ENCODE data around the gene CCDC6.
"Not testable (repeated sequence)": the region's sequence is repeated elsewhere in the genome, so short reads cannot be mapped to it uniquely, and the experiment has no call there.

The CCDC6 gene

GRCh38 chr10:59894114-59894513 lies 12.2 kb downstream of the CCDC6 start:
- H3K36me3 ChIP-seq (ENCODE audit: control insufficient read depth, insufficient read depth, low read length) = peaks cover 8% of the 10 kb centered on the region
- no peaks in the 10 kb centered on the region for H3K9me3 ChIP-seq (ENCODE audit: control insufficient read depth, low read length)
- 73 to 91% methylated on average over 2 to 3 of the region's 4 CpGs for WGBS, 2 experiments (ENCODE audit: insufficient coverage in 2 of 2)
- H3K27ac ChIP-seq (ENCODE audit: low read depth, low read length, severe bottlenecking) = no peak overlapping the region
- no peak overlapping the region for H3K4me3 ChIP-seq (ENCODE audit: extremely low read depth, insufficient read depth, low read length, poor library complexity, severe bottlenecking)
- H3K4me1 ChIP-seq (ENCODE audit: control insufficient read depth, insufficient read depth, low read length, poor library complexity, severe bottlenecking) = peaks cover 4% of the 10 kb centered on the region

- Histone ChIP-seq H3K36me3 (ENCODE audit: control insufficient read depth, insufficient read depth, low read length) (peaks cover 6% of the 10 kb centered on the region), H3K27ac (ENCODE audit: low read depth, low read length, severe bottlenecking) (no peak overlapping the region), H3K4me3 (ENCODE audit: extremely low read depth, insufficient read depth, low read length, poor library complexity, severe bottlenecking) (no peak overlapping the region), H3K9me3 (ENCODE audit: control insufficient read depth, low read length) (no peaks in the 10 kb centered on the region), H3K4me1 (ENCODE audit: control insufficient read depth, insufficient read depth, low read length, poor library complexity, severe bottlenecking) (peaks cover 4% of the 10 kb centered on the region)
- 100% methylated on average over 2 of the region's 3 CpGs; no CpG with 5 or more reads in 1 of the 2 experiments for WGBS, 2 experiments (ENCODE audit: insufficient coverage in 2 of 2)
Observed at GRCh38 chr10:59892697-59893096, 13.7 kb downstream of the CCDC6 start.

GRCh38 chr10:59891936-59892335 lies 14.4 kb downstream of the CCDC6 start:
- H3K9me3 ChIP-seq (ENCODE audit: control insufficient read depth, low read length) = no peaks in the 10 kb centered on the region
- H3K4me1 ChIP-seq (ENCODE audit: control insufficient read depth, insufficient read depth, low read length, poor library complexity, severe bottlenecking) = peaks cover 4% of the 10 kb centered on the region
- 85 to 98% methylated on average over 3 to 4 of the region's 4 CpGs for WGBS, 2 experiments (ENCODE audit: insufficient coverage in 2 of 2)
- H3K4me3 ChIP-seq (ENCODE audit: extremely low read depth, insufficient read depth, low read length, poor library complexity, severe bottlenecking) = no peak overlapping the region
- H3K27ac ChIP-seq (ENCODE audit: low read depth, low read length, severe bottlenecking) = no peak overlapping the region
- peaks cover 4% of the 10 kb centered on the region for H3K36me3 ChIP-seq (ENCODE audit: control insufficient read depth, insufficient read depth, low read length)

GRCh38 chr10:59891349-59891748 lies 15.0 kb downstream of the CCDC6 start:
- Histone ChIP-seq H3K9me3 (ENCODE audit: control insufficient read depth, low read length) (no peaks in the 10 kb centered on the region), H3K4me3 (ENCODE audit: extremely low read depth, insufficient read depth, low read length, poor library complexity, severe bottlenecking) (no peak overlapping the region), H3K27ac (ENCODE audit: low read depth, low read length, severe bottlenecking) (no peak overlapping the region), H3K36me3 (ENCODE audit: control insufficient read depth, insufficient read depth, low read length) (peaks cover 4% of the 10 kb centered on the region), H3K4me1 (ENCODE audit: control insufficient read depth, insufficient read depth, low read length, poor library complexity, severe bottlenecking) (peaks cover 4% of the 10 kb centered on the region)
- 92 to 100% methylated on average over 2 of the region's 3 CpGs for WGBS, 2 experiments (ENCODE audit: insufficient coverage in 2 of 2)

GRCh38 chr10:59888781-59889435 lies 17.4 kb downstream of the CCDC6 start:
- H3K4me3 ChIP-seq (ENCODE audit: extremely low read depth, insufficient read depth, low read length, poor library complexity, severe bottlenecking) = no peak overlapping the region
- no peaks in the 10 kb centered on the region for H3K4me1 ChIP-seq (ENCODE audit: control insufficient read depth, insufficient read depth, low read length, poor library complexity, severe bottlenecking)
- H3K9me3 ChIP-seq (ENCODE audit: control insufficient read depth, low read length) = no peaks in the 10 kb centered on the region
- H3K36me3 ChIP-seq (ENCODE audit: control insufficient read depth, insufficient read depth, low read length) = peaks cover 4% of the 10 kb centered on the region
- WGBS, 2 experiments (ENCODE audit: insufficient coverage in 2 of 2) = 88 to 93% methylated on average over 3 to 4 of the region's 4 CpGs
- no peak overlapping the region for H3K27ac ChIP-seq (ENCODE audit: low read depth, low read length, severe bottlenecking)

- peaks cover 4% of the 10 kb centered on the region for H3K36me3 ChIP-seq (ENCODE audit: control insufficient read depth, insufficient read depth, low read length)
- no peak overlapping the region for H3K27ac ChIP-seq (ENCODE audit: low read depth, low read length, severe bottlenecking)
- H3K9me3 ChIP-seq (ENCODE audit: control insufficient read depth, low read length) = no peaks in the 10 kb centered on the region
- H3K4me3 ChIP-seq (ENCODE audit: extremely low read depth, insufficient read depth, low read length, poor library complexity, severe bottlenecking) = no peak overlapping the region
- H3K4me1 ChIP-seq (ENCODE audit: control insufficient read depth, insufficient read depth, low read length, poor library complexity, severe bottlenecking) = no peaks in the 10 kb centered on the region
- 93 to 98% methylated on average over 6 of the region's 6 CpGs for WGBS, 2 experiments (ENCODE audit: insufficient coverage in 2 of 2)
Observed at GRCh38 chr10:59887972-59888640, 18.2 kb downstream of the CCDC6 start.

- Histone ChIP-seq H3K9me3 (ENCODE audit: control insufficient read depth, low read length) (no peaks in the 10 kb centered on the region), H3K27ac (ENCODE audit: low read depth, low read length, severe bottlenecking) (no peak overlapping the region), H3K4me3 (ENCODE audit: extremely low read depth, insufficient read depth, low read length, poor library complexity, severe bottlenecking) (no peak overlapping the region), H3K4me1 (ENCODE audit: control insufficient read depth, insufficient read depth, low read length, poor library complexity, severe bottlenecking) (no peaks in the 10 kb centered on the region), H3K36me3 (ENCODE audit: control insufficient read depth, insufficient read depth, low read length) (peaks cover 4% of the 10 kb centered on the region)
- WGBS, 2 experiments (ENCODE audit: insufficient coverage in 2 of 2) = 86 to 100% methylated on average over 1 to 2 of the region's 5 CpGs
Observed at GRCh38 chr10:59887006-59887405, 19.4 kb downstream of the CCDC6 start.

GRCh38 chr10:59885430-59886134 lies 20.8 kb downstream of the CCDC6 start:
- WGBS, 2 experiments (ENCODE audit: insufficient coverage in 2 of 2) = 63 to 82% methylated on average over 3 to 4 of the region's 8 CpGs
- Histone ChIP-seq H3K36me3 (ENCODE audit: control insufficient read depth, insufficient read depth, low read length) (no peaks in the 10 kb centered on the region), H3K4me1 (ENCODE audit: control insufficient read depth, insufficient read depth, low read length, poor library complexity, severe bottlenecking) (no peaks in the 10 kb centered on the region), H3K9me3 (ENCODE audit: control insufficient read depth, low read length) (no peaks in the 10 kb centered on the region), H3K4me3 (ENCODE audit: extremely low read depth, insufficient read depth, low read length, poor library complexity, severe bottlenecking) (no peak overlapping the region), H3K27ac (ENCODE audit: low read depth, low read length, severe bottlenecking) (no peak overlapping the region)

GRCh38 chr10:59884893-59885292 lies 21.5 kb downstream of the CCDC6 start:
- no CpG with 5 or more reads among the region's 8 CpGs for WGBS, 2 experiments (ENCODE audit: insufficient coverage in 2 of 2)
- not testable (repeated sequence) for H3K4me1 ChIP-seq (ENCODE audit: control insufficient read depth, insufficient read depth, low read length, poor library complexity, severe bottlenecking); H3K36me3 ChIP-seq (ENCODE audit: control insufficient read depth, insufficient read depth, low read length); H3K27ac ChIP-seq (ENCODE audit: low read depth, low read length, severe bottlenecking); H3K9me3 ChIP-seq (ENCODE audit: control insufficient read depth, low read length); H3K4me3 ChIP-seq (ENCODE audit: extremely low read depth, insufficient read depth, low read length, poor library complexity, severe bottlenecking)

- Histone ChIP-seq H3K27ac (ENCODE audit: low read depth, low read length, severe bottlenecking) (no peak overlapping the region), H3K36me3 (ENCODE audit: control insufficient read depth, insufficient read depth, low read length) (no peaks in the 10 kb centered on the region), H3K9me3 (ENCODE audit: control insufficient read depth, low read length) (no peaks in the 10 kb centered on the region), H3K4me1 (ENCODE audit: control insufficient read depth, insufficient read depth, low read length, poor library complexity, severe bottlenecking) (peaks cover 9% of the 10 kb centered on the region), H3K4me3 (ENCODE audit: extremely low read depth, insufficient read depth, low read length, poor library complexity, severe bottlenecking) (no peak overlapping the region)
- 100% methylated on average over 1 to 2 of the region's 6 CpGs for WGBS, 2 experiments (ENCODE audit: insufficient coverage in 2 of 2)
Observed at GRCh38 chr10:59881640-59882039, 24.7 kb downstream of the CCDC6 start.

Measured in mesodermal cell (in vitro differentiated cells).